HG03066 (cell line): ENCODE data around the gene CHD1.

Source experiments
- ATAC-seq: cut with Tn5 transposase; IDR thresholded peaks from one replicate; pipeline ENCODE4 v1.9.1; 2021; ENCODE audit warnings: low read depth; ENCODE audit not compliant: unreplicated experiment

CHD1 gene

GRCh38 chr5:98825582-98826375, 103.0 kb downstream of the CHD1 start:
- no peak for ATAC-seq

GRCh38 chr5:98816582-98817222, 112.1 kb downstream of the CHD1 start:
- no peak for ATAC-seq

GRCh38 chr5:98813755-98814154, 115.1 kb downstream of the CHD1 start:
- no peak for ATAC-seq

GRCh38 chr5:98810206-98810605, 118.6 kb downstream of the CHD1 start:
- ATAC-seq = no peak

GRCh38 chr5:98807806-98808205, 121.0 kb downstream of the CHD1 start:
- ATAC-seq = no peak

- no peak for ATAC-seq
Observed at GRCh38 chr5:98805070-98805469, 123.7 kb downstream of the CHD1 start.

GRCh38 chr5:98804066-98804465, 124.7 kb downstream of the CHD1 start:
- no peak for ATAC-seq
